ENCODE data around the gene CACTIN.
A peak's percentile ranks its signal among the peaks of the same experiment; 100 is the strongest.

CACTIN gene

GRCh38 chr19:3626473-3627350 is at the start of gene CACTIN:
CACTIN (minus strand) TSS chr19:3626790; CDS start chr19:3626762, 28 bp downstream.
- H3K4me3 ChIP-seq (ENCODE audit: low read depth, low read length): peak within 1 kb of the TSS; percentile 81
- H3K27me3 ChIP-seq (ENCODE audit: control insufficient read depth, insufficient read depth, low read length): no peaks in the 10 kb centered on the region
- no peaks in the 10 kb centered on the region for H3K9me3 ChIP-seq (ENCODE audit: control insufficient read depth, insufficient read depth, low read length)
- H3K36me3 ChIP-seq (ENCODE audit: control insufficient read depth, insufficient read depth, low read length): peaks cover under 1% of the 10 kb centered on the region
- no peaks in the 10 kb centered on the region for H3K4me1 ChIP-seq (ENCODE audit: control insufficient read depth, insufficient read depth, low read length)
- peak within 1 kb of the TSS; percentile 94 for H3K9ac ChIP-seq (ENCODE audit: low read depth, low read length)

DNA sequence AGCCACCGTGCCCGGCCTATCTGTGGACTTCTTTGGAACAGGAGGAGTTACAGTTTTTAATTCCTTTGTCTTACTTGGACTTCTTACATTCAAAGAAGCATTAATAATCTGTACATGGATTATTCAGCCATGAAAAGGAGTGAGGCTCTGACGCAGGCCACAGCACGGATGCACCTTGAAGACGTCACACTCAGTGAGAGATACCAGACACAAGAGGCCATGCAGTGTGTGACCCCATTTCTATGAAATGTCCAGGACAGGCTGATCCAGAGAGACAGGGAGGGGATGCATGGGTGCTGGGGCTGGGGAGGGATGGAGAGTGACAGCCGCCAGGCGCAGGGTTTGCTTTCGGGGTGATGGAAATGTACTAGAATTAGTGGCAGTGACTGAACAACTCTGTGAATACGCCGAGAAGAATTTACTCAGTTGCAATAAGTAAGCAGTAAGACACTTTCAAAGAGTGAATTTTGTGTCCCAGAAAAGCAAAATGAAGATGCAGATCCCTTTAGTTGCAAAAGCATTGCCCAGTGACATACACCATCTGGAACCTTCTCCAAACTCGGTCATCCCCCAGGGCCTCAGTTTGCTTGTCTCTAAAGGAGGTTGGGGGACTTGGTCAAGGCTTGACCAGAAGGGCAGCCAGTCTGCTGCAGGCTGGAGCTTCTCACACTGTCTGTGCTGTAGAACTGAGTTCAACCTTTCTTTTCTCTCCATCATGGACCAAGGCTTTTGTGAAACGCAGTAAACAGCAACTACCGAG is 48.4 kb upstream of the CACTIN start:
- peaks cover 4% of the 10 kb centered on the region for H3K4me1 ChIP-seq (ENCODE audit: control insufficient read depth, insufficient read depth, low read length)
- H3K9ac ChIP-seq (ENCODE audit: low read depth, low read length): no peak overlapping the region
- no peak overlapping the region for H3K4me3 ChIP-seq (ENCODE audit: low read depth, low read length)
- H3K9me3 ChIP-seq (ENCODE audit: control insufficient read depth, insufficient read depth, low read length): no peaks in the 10 kb centered on the region
- no peaks in the 10 kb centered on the region for H3K36me3 ChIP-seq (ENCODE audit: control insufficient read depth, insufficient read depth, low read length)
- no peaks in the 10 kb centered on the region for H3K27me3 ChIP-seq (ENCODE audit: control insufficient read depth, insufficient read depth, low read length)

DNA sequence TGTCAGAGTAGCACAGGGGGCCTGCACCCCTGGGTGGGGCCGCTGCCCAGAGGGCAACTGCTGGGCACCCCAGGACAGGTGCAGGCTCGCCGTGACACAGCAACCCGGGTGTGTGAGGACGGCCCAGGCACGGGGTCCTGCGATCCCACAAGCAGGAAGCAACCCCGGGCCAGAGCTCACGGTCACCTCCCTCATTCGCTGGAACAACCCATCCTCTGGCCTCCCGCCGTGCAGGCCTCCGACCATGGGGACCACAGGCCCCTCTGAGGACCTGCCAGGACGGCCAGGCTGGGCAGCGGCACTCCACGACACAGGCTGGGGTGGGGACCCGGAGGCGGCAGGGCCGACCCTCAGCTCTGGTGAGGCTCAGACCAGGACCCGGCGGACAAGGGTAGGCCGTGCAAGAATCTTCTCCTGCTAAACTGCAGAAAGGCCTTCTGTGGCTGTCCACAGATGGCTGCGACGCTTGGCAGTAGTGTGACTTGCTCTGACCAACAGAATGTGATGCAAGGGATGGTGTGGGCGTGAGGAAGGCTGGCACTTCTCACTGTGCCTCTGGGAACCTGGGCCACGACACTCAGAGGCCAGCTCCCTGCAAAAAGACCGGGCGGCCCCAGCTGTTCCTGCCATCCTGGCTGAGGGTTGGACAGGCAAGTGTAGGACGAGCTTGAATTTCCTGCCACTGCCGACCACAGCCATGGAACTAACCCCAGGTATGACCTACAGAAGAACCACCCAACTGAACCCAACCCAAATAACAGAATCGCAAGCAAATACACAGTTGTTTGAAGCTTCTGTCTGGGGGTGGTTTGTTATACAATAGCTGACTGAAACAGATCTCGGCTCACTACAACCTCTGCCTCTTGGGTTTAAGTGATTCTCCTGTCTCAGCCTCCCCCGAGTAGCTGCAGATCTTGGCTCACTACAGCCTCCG is 47.2 kb upstream of the CACTIN start:
- peaks cover 4% of the 10 kb centered on the region for H3K4me1 ChIP-seq (ENCODE audit: control insufficient read depth, insufficient read depth, low read length)
- peaks cover 2% of the 10 kb centered on the region for H3K36me3 ChIP-seq (ENCODE audit: control insufficient read depth, insufficient read depth, low read length)

GRCh38 chr19:3672993-3673392 is 46.4 kb upstream of the CACTIN start:
- Histone ChIP-seq H3K36me3 (ENCODE audit: control insufficient read depth, insufficient read depth, low read length) (peaks cover 5% of the 10 kb centered on the region), H3K4me3 (ENCODE audit: low read depth, low read length) (no peak overlapping the region), H3K27me3 (ENCODE audit: control insufficient read depth, insufficient read depth, low read length) (no peaks in the 10 kb centered on the region), H3K4me1 (ENCODE audit: control insufficient read depth, insufficient read depth, low read length) (peaks cover 4% of the 10 kb centered on the region), H3K9ac (ENCODE audit: low read depth, low read length) (no peak overlapping the region), H3K9me3 (ENCODE audit: control insufficient read depth, insufficient read depth, low read length) (no peaks in the 10 kb centered on the region)

More for the DNA sequence above, 47.2 kb upstream of the CACTIN start:
- H3K27me3 ChIP-seq (ENCODE audit: control insufficient read depth, insufficient read depth, low read length): no peaks in the 10 kb centered on the region
- H3K9me3 ChIP-seq (ENCODE audit: control insufficient read depth, insufficient read depth, low read length): no peaks in the 10 kb centered on the region
- H3K4me3 ChIP-seq (ENCODE audit: low read depth, low read length): no peak overlapping the region
- H3K9ac ChIP-seq (ENCODE audit: low read depth, low read length): no peak overlapping the region

GRCh38 chr19:3672575-3672948 is 46.0 kb upstream of the CACTIN start:
- Histone ChIP-seq H3K4me1 (ENCODE audit: control insufficient read depth, insufficient read depth, low read length) (peaks cover 4% of the 10 kb centered on the region), H3K9me3 (ENCODE audit: control insufficient read depth, insufficient read depth, low read length) (no peaks in the 10 kb centered on the region), H3K4me3 (ENCODE audit: low read depth, low read length) (no peak overlapping the region), H3K9ac (ENCODE audit: low read depth, low read length) (no peak overlapping the region), H3K36me3 (ENCODE audit: control insufficient read depth, insufficient read depth, low read length) (peaks cover 5% of the 10 kb centered on the region), H3K27me3 (ENCODE audit: control insufficient read depth, insufficient read depth, low read length) (no peaks in the 10 kb centered on the region)

- H3K4me3 ChIP-seq (ENCODE audit: low read depth, low read length): no peak overlapping the region
- peaks cover 5% of the 10 kb centered on the region for H3K36me3 ChIP-seq (ENCODE audit: control insufficient read depth, insufficient read depth, low read length)
- no peaks in the 10 kb centered on the region for H3K27me3 ChIP-seq (ENCODE audit: control insufficient read depth, insufficient read depth, low read length)
- H3K9me3 ChIP-seq (ENCODE audit: control insufficient read depth, insufficient read depth, low read length): no peaks in the 10 kb centered on the region
- H3K9ac ChIP-seq (ENCODE audit: low read depth, low read length): peak overlapping the region; percentile 54
- peaks cover 4% of the 10 kb centered on the region for H3K4me1 ChIP-seq (ENCODE audit: control insufficient read depth, insufficient read depth, low read length)
Observed at GRCh38 chr19:3671680-3672574, 45.3 kb upstream of the CACTIN start.

GRCh38 chr19:3670796-3671679 is 44.4 kb upstream of the CACTIN start:
- H3K9me3 ChIP-seq (ENCODE audit: control insufficient read depth, insufficient read depth, low read length): no peaks in the 10 kb centered on the region
- peaks cover 4% of the 10 kb centered on the region for H3K4me1 ChIP-seq (ENCODE audit: control insufficient read depth, insufficient read depth, low read length)
- H3K9ac ChIP-seq (ENCODE audit: low read depth, low read length): no peak overlapping the region
- H3K4me3 ChIP-seq (ENCODE audit: low read depth, low read length): no peak overlapping the region
- peaks cover 5% of the 10 kb centered on the region for H3K36me3 ChIP-seq (ENCODE audit: control insufficient read depth, insufficient read depth, low read length)
- H3K27me3 ChIP-seq (ENCODE audit: control insufficient read depth, insufficient read depth, low read length): no peaks in the 10 kb centered on the region

DNA sequence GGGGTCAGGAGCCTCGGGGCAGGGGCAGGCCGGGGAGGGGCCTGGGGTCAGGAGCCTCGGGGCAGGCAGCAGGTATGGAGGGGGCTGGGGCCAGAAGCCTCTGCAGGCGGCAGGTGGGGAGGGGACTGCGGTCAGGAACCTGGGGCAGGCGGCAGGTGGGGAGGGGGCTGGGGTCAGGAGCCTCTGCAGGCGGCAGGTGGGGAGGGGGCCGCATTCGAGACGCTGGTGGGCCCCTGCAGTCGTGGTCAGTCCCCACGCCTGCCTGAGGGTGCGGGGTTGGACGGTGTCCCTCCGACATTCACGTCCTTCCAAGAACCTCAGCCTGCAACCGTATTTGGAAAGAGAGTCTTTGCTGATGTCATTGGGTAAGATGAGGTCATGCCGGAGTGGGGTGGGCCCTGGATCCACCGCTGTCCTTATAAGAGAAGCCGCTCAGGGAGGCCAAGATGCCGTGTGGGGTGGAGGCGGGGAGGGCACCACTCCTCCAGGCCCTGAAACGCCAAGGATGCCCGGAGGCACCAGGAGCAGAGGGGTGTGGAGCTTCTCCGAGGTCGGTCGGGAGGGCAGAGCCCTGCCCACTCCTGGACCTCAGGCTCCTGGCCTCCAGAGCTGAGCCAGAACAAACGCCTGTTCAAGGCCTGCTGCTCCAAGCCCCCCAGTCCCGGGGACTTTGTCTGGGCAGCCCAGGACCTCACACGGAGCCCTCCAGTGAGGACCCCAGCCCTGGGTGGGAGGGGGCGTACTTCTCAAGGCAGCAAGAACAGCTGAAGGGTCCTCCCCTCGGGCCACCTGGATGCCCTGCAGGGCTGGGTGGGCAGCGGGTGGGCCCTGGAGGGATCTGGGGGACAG is 43.6 kb upstream of the CACTIN start:
- H3K36me3 ChIP-seq (ENCODE audit: control insufficient read depth, insufficient read depth, low read length): peaks cover 5% of the 10 kb centered on the region
- no peak overlapping the region for H3K4me3 ChIP-seq (ENCODE audit: low read depth, low read length)
- peaks cover 4% of the 10 kb centered on the region for H3K4me1 ChIP-seq (ENCODE audit: control insufficient read depth, insufficient read depth, low read length)
- H3K9me3 ChIP-seq (ENCODE audit: control insufficient read depth, insufficient read depth, low read length): no peaks in the 10 kb centered on the region
- no peaks in the 10 kb centered on the region for H3K27me3 ChIP-seq (ENCODE audit: control insufficient read depth, insufficient read depth, low read length)
- no peak overlapping the region for H3K9ac ChIP-seq (ENCODE audit: low read depth, low read length)

DNA sequence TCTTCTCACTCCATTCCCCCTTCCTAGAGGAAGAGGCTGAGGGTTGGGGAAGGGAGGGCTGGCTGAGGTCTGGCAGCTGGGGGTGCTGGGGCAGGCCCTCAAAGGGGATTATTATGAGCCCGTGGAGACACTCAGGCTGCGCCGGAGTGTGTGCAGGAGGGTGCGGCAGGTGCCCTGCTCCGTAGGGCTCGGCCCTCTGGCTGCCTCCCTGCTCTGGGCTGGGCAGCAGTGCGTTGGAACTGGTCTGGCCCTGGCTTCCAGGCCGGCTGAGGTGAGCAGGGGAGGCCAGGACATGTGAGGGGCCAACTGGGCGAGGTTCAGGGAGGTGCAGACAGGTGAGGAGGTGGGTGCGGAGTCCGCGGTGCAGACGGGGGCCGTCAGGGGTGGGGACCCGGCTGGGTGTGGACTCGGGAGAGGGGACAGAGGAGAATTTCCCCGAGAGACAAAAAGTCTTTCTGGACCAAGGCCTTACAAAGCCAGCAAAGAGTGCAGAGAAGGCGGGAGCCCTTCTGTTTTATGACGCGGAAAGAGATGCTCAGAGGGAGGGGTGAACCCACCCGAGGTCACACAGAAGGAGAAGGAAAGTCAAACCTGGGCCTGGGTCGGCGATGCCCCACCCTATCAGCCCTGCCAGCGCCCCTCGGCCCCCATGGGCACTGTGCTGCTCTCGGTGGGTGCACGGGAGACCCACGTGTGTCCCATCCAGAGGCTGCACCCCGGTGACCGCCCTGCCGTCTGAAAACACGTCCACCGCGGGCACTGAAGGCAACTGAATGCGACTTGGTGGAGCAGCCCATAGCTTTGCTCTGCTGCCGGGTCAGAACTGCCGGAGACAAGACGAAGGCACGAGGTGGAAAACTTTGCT is 42.7 kb upstream of the CACTIN start:
- H3K27me3 ChIP-seq (ENCODE audit: control insufficient read depth, insufficient read depth, low read length): no peaks in the 10 kb centered on the region
- no peak overlapping the region for H3K4me3 ChIP-seq (ENCODE audit: low read depth, low read length)
- peaks cover 4% of the 10 kb centered on the region for H3K4me1 ChIP-seq (ENCODE audit: control insufficient read depth, insufficient read depth, low read length)
- peaks cover 10% of the 10 kb centered on the region for H3K36me3 ChIP-seq (ENCODE audit: control insufficient read depth, insufficient read depth, low read length)
- H3K9me3 ChIP-seq (ENCODE audit: control insufficient read depth, insufficient read depth, low read length): no peaks in the 10 kb centered on the region
- peak overlapping the region; percentile 54 for H3K9ac ChIP-seq (ENCODE audit: low read depth, low read length)

All from iPS-15b (cell line).